Measurements from ENCODE around the gene PHACTR1.
"Not testable (repeated sequence)": the region's sequence is repeated elsewhere in the genome, so short reads cannot be mapped to it uniquely, and the experiment has no call there.

PHACTR1 gene

GRCh38 chr6:12714022-12714421 is 2.5 kb upstream of the PHACTR1 start:
- Histone ChIP-seq H3K27ac (no peak overlapping the region), H4K20me1 (no peaks in the 10 kb centered on the region), H3K4me3 (no peak overlapping the region), H3K36me3 (no peaks in the 10 kb centered on the region), H3K4me1 (no peaks in the 10 kb centered on the region), H3K27me3 (no peaks in the 10 kb centered on the region), H3K4me2 (no peak overlapping the region), H3K9ac (no peak overlapping the region), H3K9me3 (replicated peaks in 1 of 11) (no peaks in the 10 kb centered on the region)
- no peak for TF ChIP-seq Cebpa-rat (IDR thresholded peaks at IDR 0.05)

- Histone ChIP-seq H3K9ac (no peak overlapping the region), H3K4me1 (no peaks in the 10 kb centered on the region), H3K9me3 (replicated peaks in 1 of 11) (no peaks in the 10 kb centered on the region), H3K36me3 (no peaks in the 10 kb centered on the region), H3K4me3 (no peak overlapping the region), H3K4me2 (no peak overlapping the region), H3K27me3 (no peaks in the 10 kb centered on the region), H4K20me1 (no peaks in the 10 kb centered on the region), H3K27ac (no peak overlapping the region)
- no peak for TF ChIP-seq Cebpa-rat (IDR thresholded peaks at IDR 0.05)
Observed at GRCh38 chr6:12715437-12715836, 1.1 kb upstream of the PHACTR1 start.

GRCh38 chr6:12717356-12717755 is 789 bp downstream of the PHACTR1 start:
- Histone ChIP-seq H3K27me3 (no peaks in the 10 kb centered on the region), H3K4me2 (no peak overlapping the region), H4K20me1 (no peaks in the 10 kb centered on the region), H3K27ac (no peak overlapping the region), H3K36me3 (no peaks in the 10 kb centered on the region), H3K9me3 (replicated peaks in 1 of 11) (no peaks in the 10 kb centered on the region), H3K9ac (no peak overlapping the region), H3K4me1 (no peaks in the 10 kb centered on the region), H3K4me3 (no peak overlapping the region)
- no peak for TF ChIP-seq Cebpa-rat (IDR thresholded peaks at IDR 0.05)

GRCh38 chr6:12718015-12718414 is 1.4 kb downstream of the PHACTR1 start:
- H3K9me3 ChIP-seq (replicated peaks in 1 of 11), result no peaks in the 10 kb centered on the region
- H3K4me2 ChIP-seq, result no peak overlapping the region
- H4K20me1 ChIP-seq, result no peaks in the 10 kb centered on the region
- no peak overlapping the region for H3K27ac ChIP-seq
- TF ChIP-seq Cebpa-rat (IDR thresholded peaks at IDR 0.05), result no peak
- no peaks in the 10 kb centered on the region for H3K4me1 ChIP-seq
- H3K9ac ChIP-seq, result no peak overlapping the region
- no peaks in the 10 kb centered on the region for H3K36me3 ChIP-seq
- no peak overlapping the region for H3K4me3 ChIP-seq
- H3K27me3 ChIP-seq, result no peaks in the 10 kb centered on the region

- Histone ChIP-seq H3K9me3 (replicated peaks in 1 of 11) (no peaks in the 10 kb centered on the region), H3K4me2 (no peak overlapping the region), H4K20me1 (no peaks in the 10 kb centered on the region), H3K4me3 (no peak overlapping the region), H3K27ac (no peak overlapping the region), H3K36me3 (no peaks in the 10 kb centered on the region), H3K9ac (no peak overlapping the region), H3K27me3 (no peaks in the 10 kb centered on the region), H3K4me1 (no peaks in the 10 kb centered on the region)
- TF ChIP-seq Cebpa-rat (IDR thresholded peaks at IDR 0.05), result no peak
Observed at GRCh38 chr6:12719017-12719416, 2.5 kb downstream of the PHACTR1 start.

GRCh38 chr6:12720310-12720709 is 3.7 kb downstream of the PHACTR1 start:
- Histone ChIP-seq H3K4me2 (no peak overlapping the region), H3K9ac (no peak overlapping the region), H3K9me3 (replicated peaks in 1 of 11) (no peaks in the 10 kb centered on the region), H4K20me1 (no peaks in the 10 kb centered on the region), H3K27me3 (no peaks in the 10 kb centered on the region), H3K36me3 (no peaks in the 10 kb centered on the region), H3K27ac (no peak overlapping the region), H3K4me1 (no peaks in the 10 kb centered on the region), H3K4me3 (no peak overlapping the region)
- TF ChIP-seq Cebpa-rat (IDR thresholded peaks at IDR 0.05), result no peak

GRCh38 chr6:12725263-12725662 is 8.7 kb downstream of the PHACTR1 start:
- no peak for TF ChIP-seq Cebpa-rat (IDR thresholded peaks at IDR 0.05)
- Histone ChIP-seq H3K36me3 (no peaks in the 10 kb centered on the region), H4K20me1 (no peaks in the 10 kb centered on the region; a peak in 1 of 22 replicates), H3K27me3 (no peaks in the 10 kb centered on the region), H3K4me3 (no peak overlapping the region), H3K9ac (no peak overlapping the region), H3K4me1 (no peaks in the 10 kb centered on the region), H3K9me3 (replicated peaks in 1 of 11) (no peaks in the 10 kb centered on the region), H3K27ac (no peak overlapping the region), H3K4me2 (no peak overlapping the region)

GRCh38 chr6:12729467-12729866 is 12.9 kb downstream of the PHACTR1 start:
- peaks cover 0 to under 1% (median 0%) of the 10 kb centered on the region in 11 experiments; a peak in 1 of 22 replicates for H3K9me3 ChIP-seq (replicated peaks in 1 of 11)

GRCh38 chr6:12730809-12731208 is 14.2 kb downstream of the PHACTR1 start:
- H3K9me3 ChIP-seq (replicated peaks in 1 of 11), result peaks cover 0 to 14% (median 0%) of the 10 kb centered on the region in 11 experiments; a peak in 8 of 22 replicates
- H3K36me3 ChIP-seq, H4K20me1 ChIP-seq, H3K9ac ChIP-seq, H3K27ac ChIP-seq, H3K27me3 ChIP-seq, H3K4me3 ChIP-seq, H3K4me2 ChIP-seq, H3K4me1 ChIP-seq: not testable (repeated sequence)

More at GRCh38 chr6:12729467-12729866, 12.9 kb downstream of the PHACTR1 start:
- Histone ChIP-seq H3K4me2 (no peak overlapping the region), H3K4me3 (no peak overlapping the region), H3K9ac (no peak overlapping the region), H3K27ac (no peak overlapping the region), H3K4me1 (no peaks in the 10 kb centered on the region), H4K20me1 (no peaks in the 10 kb centered on the region; a peak in 1 of 22 replicates), H3K36me3 (no peaks in the 10 kb centered on the region), H3K27me3 (no peaks in the 10 kb centered on the region)
- no peak for TF ChIP-seq Cebpa-rat (IDR thresholded peaks at IDR 0.05)

GRCh38 chr6:12733876-12734275 is 17.3 kb downstream of the PHACTR1 start:
- TF ChIP-seq Cebpa-rat (IDR thresholded peaks at IDR 0.05), result no peak
- no peaks in the 10 kb centered on the region for H3K36me3 ChIP-seq

More at GRCh38 chr6:12733876-12734275, 17.3 kb downstream of the PHACTR1 start:
- H3K4me2 ChIP-seq, result no peak overlapping the region
- H3K9ac ChIP-seq, result no peak overlapping the region
- H3K9me3 ChIP-seq (replicated peaks in 1 of 11), result peaks cover 0 to 14% (median 0%) of the 10 kb centered on the region in 11 experiments; a peak in 8 of 22 replicates
- H4K20me1 ChIP-seq, result 0 out of 22 replicates have a peak, but pooled peaks cover 0 to 2% (median 0%) of the 10 kb centered on the region in 11 experiments
- no peak overlapping the region for H3K4me3 ChIP-seq
- H3K27ac ChIP-seq, result no peak overlapping the region
- H3K27me3 ChIP-seq, result no peaks in the 10 kb centered on the region
- H3K4me1 ChIP-seq, result no peaks in the 10 kb centered on the region
